Panc1 (cell line): ENCODE data around the gene XYLT1. TPM values are rescaled to one million over a fixed set of nuclear protein-coding genes. Genes with fewer than 3 reads are reported as not detected.

Source experiments
- ATAC-seq: fragments of 200-7000 bp; cut with Tn5 transposase; 2 replicates; pipeline ENCODE4 v1.9.1; 2020; ENCODE audit warnings: mild to moderate bottlenecking, moderate library complexity
- BruUV-seq: library from RNA; stranded (reverse); fragments of 400-500 nt; replicated peaks from 2 replicates; lab custom pipeline; 2021; lab: Mats Ljungman, UMichigan
- CTCF ChIA-PET: fragments of 300-600 bp; sonication (Branson Sonifier 250); formaldehyde crosslinking; loops from one replicate; lab custom pipeline; 2022; ENCODE audit warnings: antibody characterized with exemption; lab: Charles Lee
- POLR2A ChIA-PET: fragments of 300-600 bp; sonication (Branson Sonifier 250); formaldehyde crosslinking; loops from one replicate; lab custom pipeline; 2022; ENCODE audit warnings: antibody characterized with exemption; lab: Charles Lee
- DNase-seq: peaks from one replicate; pipeline ENCODE4 v3.0.0-alpha.2; 2010; ENCODE audit warnings: low read depth, low spot score
- H3K27ac ChIP-seq: 2 replicates; pipeline ENCODE4 v1.5.1; 2011; ENCODE audit warnings: mild to moderate bottlenecking, low read length, inconsistent platforms
- H3K27me3 ChIP-seq: fragments of 200-500 bp; sonication (Bioruptor generic); 2 replicates; pipeline ENCODE4 v1.6.0; 2014; ENCODE audit warnings: low read length, inconsistent platforms; ENCODE audit not compliant: control insufficient read depth, insufficient read depth
- H3K36me3 ChIP-seq: fragments of 200-500 bp; sonication (Bioruptor generic); 2 replicates; pipeline ENCODE4 v1.5.1; 2014; ENCODE audit warnings: inconsistent platforms, mild to moderate bottlenecking, low read length, moderate library complexity; ENCODE audit not compliant: control insufficient read depth, insufficient read depth
- H3K4me1 ChIP-seq: 2 replicates; pipeline ENCODE4 v1.5.1; 2011; ENCODE audit warnings: inconsistent platforms, mild to moderate bottlenecking, low read length, moderate library complexity; ENCODE audit not compliant: control insufficient read depth, insufficient read depth
- H3K4me3 ChIP-seq, 2 experiments: 2 replicates each; pipeline ENCODE4 v1.5.1; 2011 to 2012; ENCODE audit warnings: low read depth in 2 of 2, low read length in 2 of 2, mild to moderate bottlenecking in 2 of 2, inconsistent platforms in 1 of 2, moderate library complexity in 1 of 2
- H3K9me3 ChIP-seq: fragments of 200-500 bp; sonication (Bioruptor generic); 2 replicates; pipeline ENCODE4 v1.5.1; 2014; ENCODE audit warnings: low read depth, mild to moderate bottlenecking, inconsistent platforms, low read length, moderate library complexity; ENCODE audit not compliant: control insufficient read depth, insufficient read depth
- POLR2AphosphoS5 ChIP-seq: IDR thresholded peaks from 2 replicates; pipeline ENCODE4 v1.6.1; 2012; ENCODE audit warnings: mild to moderate bottlenecking, low read depth, low read length, moderate library complexity
- REST ChIP-seq, 2 experiments: IDR thresholded peaks; 2 replicates each; pipeline ENCODE4 v1.6.1; 2011 to 2012; ENCODE audit warnings: low read depth in 2 of 2, control low read depth in 1 of 2, low read length in 1 of 2, mild to moderate bottlenecking in 1 of 2, moderate library complexity in 1 of 2; ENCODE audit not compliant: insufficient read depth in 1 of 2
- SIN3A ChIP-seq: IDR thresholded peaks from 2 replicates; pipeline ENCODE4 v1.6.1; 2012; ENCODE audit warnings: low read depth, mild to moderate bottlenecking, low read length, moderate library complexity, borderline replicate concordance; ENCODE audit not compliant: insufficient read depth
- TCF7L2 ChIP-seq: IDR thresholded peaks from 2 replicates; pipeline ENCODE4 v1.6.1; 2011; ENCODE audit warnings: mild to moderate bottlenecking, low read depth, low read length, inconsistent platforms
- in situ Hi-C: cut with HindIII; loops from 2 replicates; pipeline ENCODE4 v1.10.0; 2016; ENCODE audit warnings: low sequenced_read_pairs, low pct_unique_long_range_greater_than_20kb
- intact Hi-C: fragments of 100-400 bp; cut with micrococcal nuclease; formaldehyde crosslinking; loops from one replicate; pipeline ENCODE4 v1.10.0; 2022; ENCODE audit not compliant: unreplicated experiment
- total RNA-seq: library from RNA; stranded (reverse); gene quantifications from one replicate; pipeline ENCODE4 v1.2.1, GENCODE V29; 2021; ENCODE audit not compliant: unreplicated experiment
- TF ChIP-seq, protein P1 (sequence below): fragments of 450-650 bp; IDR thresholded peaks from 2 replicates; pipeline ENCODE4 v1.5.1; 2017; ENCODE audit warnings: mild to moderate bottlenecking

The XYLT1 gene
- total RNA-seq, 1 experiment from 2014 or later = 0.62 TPM

GRCh38 chr16:17061326-17061725 lies 409.4 kb downstream of the XYLT1 start:
- ATAC-seq (no peak), DNase-seq (no peak)
- in situ Hi-C loops = loop anchor here (25.0 kb wide), 1 partner anchor 126 kb away; no protein-coding TSS in a partner anchor
- Histone ChIP-seq H3K27ac (no peak overlapping the region), H3K4me1 (no peaks in the 10 kb centered on the region), H3K27me3 (no peaks in the 10 kb centered on the region), H3K36me3 (no peaks in the 10 kb centered on the region), H3K4me3 (no peak overlapping the region), H3K9me3 (no peaks in the 10 kb centered on the region)
- no peak for TF ChIP-seq POLR2AphosphoS5
- no peak for TF ChIP-seq REST (IDR thresholded peaks at IDR 0.05; ENCODE audit: insufficient read depth in 1 of 2, low read depth in 2 of 2, low read length in 1 of 2)
- intact Hi-C loops = no loop called here
- ChIA-PET CTCF (no interaction called here), POLR2A (no interaction called here)
- no TSS peak for BruUV-seq

DNA sequence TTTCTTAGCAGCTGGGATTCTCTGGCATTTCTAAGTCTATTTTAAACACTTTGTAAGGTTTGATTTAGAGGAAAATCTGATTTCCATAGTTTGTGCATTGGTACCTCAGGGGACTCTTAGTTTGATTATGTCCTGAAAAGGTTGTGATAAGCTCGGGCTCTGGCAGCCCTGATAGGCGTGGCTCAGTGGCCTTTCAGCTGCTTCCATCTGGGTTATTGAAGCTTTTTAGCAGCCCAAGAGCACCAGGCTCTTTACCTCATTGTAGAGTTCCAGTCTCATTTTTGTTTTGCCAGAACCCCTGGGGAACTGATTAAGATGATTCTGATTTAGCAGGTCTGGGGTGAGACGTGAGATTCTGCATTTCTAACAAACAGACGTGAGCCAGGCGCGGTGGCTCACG lies 412.3 kb downstream of the XYLT1 start:
- no peak for DNase-seq
- no peak overlapping the region for H3K27ac ChIP-seq
- ChIA-PET CTCF (no interaction called here), POLR2A (no interaction called here)
- H3K4me1 ChIP-seq = no peaks in the 10 kb centered on the region
- H3K4me3 ChIP-seq = no peak overlapping the region
- intact Hi-C loops = no loop called here
- no TSS peak for BruUV-seq
- no peaks in the 10 kb centered on the region; the same call in 1 of the 2 replicates for H3K9me3 ChIP-seq
- H3K27me3 ChIP-seq = no peaks in the 10 kb centered on the region
- H3K36me3 ChIP-seq = no peaks in the 10 kb centered on the region
- in situ Hi-C loops = loop anchor here (25.0 kb wide), 1 partner anchor 129 kb away; no protein-coding TSS in a partner anchor
- TF ChIP-seq SIN3A (no peak), POLR2AphosphoS5 (no peak), REST (IDR thresholded peaks at IDR 0.05; ENCODE audit: insufficient read depth in 1 of 2, low read depth in 2 of 2, low read length in 1 of 2) (no peak), TCF7L2 (no peak)
- TF ChIP-seq, protein P1, sequence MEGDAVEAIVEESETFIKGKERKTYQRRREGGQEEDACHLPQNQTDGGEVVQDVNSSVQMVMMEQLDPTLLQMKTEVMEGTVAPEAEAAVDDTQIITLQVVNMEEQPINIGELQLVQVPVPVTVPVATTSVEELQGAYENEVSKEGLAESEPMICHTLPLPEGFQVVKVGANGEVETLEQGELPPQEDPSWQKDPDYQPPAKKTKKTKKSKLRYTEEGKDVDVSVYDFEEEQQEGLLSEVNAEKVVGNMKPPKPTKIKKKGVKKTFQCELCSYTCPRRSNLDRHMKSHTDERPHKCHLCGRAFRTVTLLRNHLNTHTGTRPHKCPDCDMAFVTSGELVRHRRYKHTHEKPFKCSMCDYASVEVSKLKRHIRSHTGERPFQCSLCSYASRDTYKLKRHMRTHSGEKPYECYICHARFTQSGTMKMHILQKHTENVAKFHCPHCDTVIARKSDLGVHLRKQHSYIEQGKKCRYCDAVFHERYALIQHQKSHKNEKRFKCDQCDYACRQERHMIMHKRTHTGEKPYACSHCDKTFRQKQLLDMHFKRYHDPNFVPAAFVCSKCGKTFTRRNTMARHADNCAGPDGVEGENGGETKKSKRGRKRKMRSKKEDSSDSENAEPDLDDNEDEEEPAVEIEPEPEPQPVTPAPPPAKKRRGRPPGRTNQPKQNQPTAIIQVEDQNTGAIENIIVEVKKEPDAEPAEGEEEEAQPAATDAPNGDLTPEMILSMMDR = no peak
- no peak for ATAC-seq
